ENCODE data around the gene TMEM167A. TPM values are rescaled to one million over a fixed set of nuclear protein-coding genes. Genes with fewer than 3 reads are reported as not detected.

Gene TMEM167A
- total RNA-seq, 6 experiments from 2014 or later, result 22.4 to 48.4 (median 39.0) TPM

- Histone ChIP-seq H3K27ac (no peak overlapping the region), H3K36me3 (no peaks in the 10 kb centered on the region), H3K4me1 (no peaks in the 10 kb centered on the region), H3K27me3 (no peaks in the 10 kb centered on the region), H3K9me3 (no peaks in the 10 kb centered on the region), H3K4me3 (no peak overlapping the region)
- no peak for ATAC-seq
- WGBS (ENCODE audit: insufficient coverage, low coverage, low lambda C conversion rate, missing lambda C conversion rate), result 79% methylated on average over 4 of the region's 4 CpGs
- DNase-seq, result no peak
- TF ChIP-seq POLR2A (IDR thresholded peaks at IDR 0.05) (no peak), CTCF (IDR thresholded peaks at IDR 0.05) (no peak)
- intact Hi-C loops (cut with DNase I), result no loop called here
Observed at GRCh38 chr5:83034528-83035207, 42.5 kb downstream of the TMEM167A start.

GRCh38 chr5:83034036-83034435, 43.2 kb downstream of the TMEM167A start:
- Histone ChIP-seq H3K36me3 (no peaks in the 10 kb centered on the region), H3K4me1 (no peaks in the 10 kb centered on the region), H3K27me3 (no peaks in the 10 kb centered on the region), H3K4me3 (no peak overlapping the region), H3K27ac (no peak overlapping the region), H3K9me3 (no peaks in the 10 kb centered on the region)
- DNase-seq (no peak), ATAC-seq (no peak)
- TF ChIP-seq POLR2A (IDR thresholded peaks at IDR 0.05), result no peak
- no peak for TF ChIP-seq CTCF (IDR thresholded peaks at IDR 0.05)
- WGBS (ENCODE audit: insufficient coverage, low coverage, low lambda C conversion rate, missing lambda C conversion rate), result 65% methylated on average over 3 of the region's 3 CpGs
- intact Hi-C loops (cut with DNase I), result no loop called here

GRCh38 chr5:83031381-83031780, 45.8 kb downstream of the TMEM167A start:
- intact Hi-C loops (cut with DNase I), result no loop called here
- 100% methylated on average over 1 of the region's 1 CpG for WGBS (ENCODE audit: insufficient coverage, low coverage, low lambda C conversion rate, missing lambda C conversion rate)
- Histone ChIP-seq H3K36me3 (no peaks in the 10 kb centered on the region), H3K9me3 (no peaks in the 10 kb centered on the region), H3K4me3 (no peak overlapping the region), H3K27ac (no peak overlapping the region), H3K27me3 (no peaks in the 10 kb centered on the region), H3K4me1 (no peaks in the 10 kb centered on the region)
- ATAC-seq (no peak), DNase-seq (no peak)
- TF ChIP-seq POLR2A (IDR thresholded peaks at IDR 0.05) (no peak), CTCF (IDR thresholded peaks at IDR 0.05) (no peak)

GRCh38 chr5:83029912-83030311, 47.3 kb downstream of the TMEM167A start:
- TF ChIP-seq CTCF (IDR thresholded peaks at IDR 0.05) (no peak), POLR2A (IDR thresholded peaks at IDR 0.05) (no peak)
- 90% methylated on average over 1 of the region's 2 CpGs for WGBS (ENCODE audit: insufficient coverage, low coverage, low lambda C conversion rate, missing lambda C conversion rate)
- ATAC-seq (no peak), DNase-seq (no peak)
- no peak overlapping the region for H3K4me3 ChIP-seq
- intact Hi-C loops (cut with DNase I), result no loop called here
- H3K9me3 ChIP-seq, result no peaks in the 10 kb centered on the region
- no peaks in the 10 kb centered on the region for H3K36me3 ChIP-seq
- H3K27me3 ChIP-seq, result no peaks in the 10 kb centered on the region
- no peak overlapping the region for H3K27ac ChIP-seq
- H3K4me1 ChIP-seq, result no peaks in the 10 kb centered on the region

All from right lobe of liver (tissue), 6 donors.